ENCODE data around the gene ABHD17A.

ABHD17A gene

GRCh38 chr19:1841209-1841924, 43.9 kb downstream of the ABHD17A start:
- H3K4me3 ChIP-seq (ENCODE audit: low read depth, low read length), result no peak overlapping the region

- H3K4me3 ChIP-seq (ENCODE audit: low read depth, low read length), result no peak overlapping the region
Measured at GRCh38 chr19:1840541-1841115, 44.7 kb downstream of the ABHD17A start.

- H3K4me3 ChIP-seq (ENCODE audit: low read depth, low read length), result no peak overlapping the region
Measured at GRCh38 chr19:1839658-1840540, 45.4 kb downstream of the ABHD17A start.

GRCh38 chr19:1837625-1838105, 47.6 kb downstream of the ABHD17A start:
- no peak overlapping the region for H3K4me3 ChIP-seq (ENCODE audit: low read depth, low read length)

GRCh38 chr19:1837222-1837565, 48.1 kb downstream of the ABHD17A start:
- no peak overlapping the region for H3K4me3 ChIP-seq (ENCODE audit: low read depth, low read length)

GRCh38 chr19:1836458-1837221, 48.7 kb downstream of the ABHD17A start:
- no peak overlapping the region for H3K4me3 ChIP-seq (ENCODE audit: low read depth, low read length)

- H3K4me3 ChIP-seq (ENCODE audit: low read depth, low read length), result no peak overlapping the region
Measured at GRCh38 chr19:1833540-1833939, 51.8 kb downstream of the ABHD17A start.

- no peak overlapping the region for H3K4me3 ChIP-seq (ENCODE audit: low read depth, low read length)
Measured at GRCh38 chr19:1832046-1832663, 53.1 kb downstream of the ABHD17A start.

GRCh38 chr19:1830978-1831377, 54.3 kb downstream of the ABHD17A start:
- no peak overlapping the region for H3K4me3 ChIP-seq (ENCODE audit: low read depth, low read length)

GRCh38 chr19:1830568-1830967, 54.7 kb downstream of the ABHD17A start:
- H3K4me3 ChIP-seq (ENCODE audit: low read depth, low read length), result no peak overlapping the region

- no peak overlapping the region for H3K4me3 ChIP-seq (ENCODE audit: low read depth, low read length)
Measured at GRCh38 chr19:1829958-1830357, 55.3 kb downstream of the ABHD17A start.

- no peak overlapping the region for H3K4me3 ChIP-seq (ENCODE audit: low read depth, low read length)
Measured at GRCh38 chr19:1828279-1829238, 56.7 kb downstream of the ABHD17A start.

- no peak overlapping the region for H3K4me3 ChIP-seq (ENCODE audit: low read depth, low read length)
Measured at GRCh38 chr19:1827566-1828278, 57.6 kb downstream of the ABHD17A start.
